MG63 (cell line): ENCODE data around the gene AADACL4. TPM values are rescaled to one million over a fixed set of nuclear protein-coding genes. Genes with fewer than 3 reads are reported as not detected.

Experiments used
- DNase-seq: peaks from one replicate; pipeline ENCODE4 v3.0.0-alpha.2; 2020
- H3K27me3 ChIP-seq: fragments of 250-450 bp; sonication (Bioruptor Pico); 2 replicates; pipeline ENCODE4 v1.5.1; 2020; ENCODE audit warnings: mild to moderate bottlenecking, moderate library complexity
- H3K36me3 ChIP-seq: fragments of 250-450 bp; sonication (Bioruptor Pico); 2 replicates; pipeline ENCODE4 v1.5.1; 2020; ENCODE audit warnings: mild to moderate bottlenecking, moderate library complexity
- H3K4me3 ChIP-seq: fragments of 250-450 bp; sonication (Bioruptor Pico); 2 replicates; pipeline ENCODE4 v1.5.1; 2020; ENCODE audit warnings: mild to moderate bottlenecking, moderate library complexity
- H3K9me3 ChIP-seq: fragments of 250-450 bp; sonication (Bioruptor Pico); 2 replicates; pipeline ENCODE4 v1.5.1; 2020; ENCODE audit warnings: mild to moderate bottlenecking, moderate library complexity
- total RNA-seq: library from RNA; depleted of rRNA; stranded (reverse); fragments of >200 nt; shearing (Covaris generic); gene quantifications from 2 replicates; pipeline ENCODE4 v1.2.3, GENCODE V29; 2014; ENCODE audit warnings: low replicate concordance; rRNA removed

The AADACL4 gene
- not detected in 2 replicates for total RNA-seq

- Histone ChIP-seq H3K4me3 (no peak within 1 kb of the TSS), H3K27me3 (no peaks in the 10 kb centered on the region), H3K9me3 (peaks cover 20% of the 10 kb centered on the region), H3K36me3 (no peaks in the 10 kb centered on the region)
- no peak for DNase-seq
Measured at GRCh38 chr1:12643785-12644184, at the start of gene AADACL4. AADACL4 (plus strand) TSS chr1:12644085; CDS start chr1:12644547, 462 bp downstream.

DNA sequence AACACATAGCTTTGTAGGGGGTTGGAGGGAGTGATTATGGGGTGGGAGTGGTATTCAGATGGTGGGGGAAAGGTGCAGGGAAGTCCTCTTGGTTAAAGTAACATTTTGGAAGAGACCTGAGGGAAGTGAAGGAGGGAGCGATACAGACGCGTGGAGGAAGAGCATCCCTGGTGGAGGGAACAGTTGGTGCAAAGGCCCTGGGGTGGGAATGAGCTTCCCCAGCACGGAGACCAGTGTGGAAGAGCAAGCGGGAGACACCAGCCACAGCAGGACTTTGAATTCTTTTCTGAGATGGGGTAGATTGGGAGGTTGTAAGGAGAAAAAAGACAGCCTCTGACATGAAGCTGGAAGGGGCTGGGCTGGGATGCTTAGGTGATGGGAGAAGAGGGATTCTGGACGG, 49.4 kb upstream of the AADACL4 start:
- H3K27me3 ChIP-seq = no peaks in the 10 kb centered on the region
- H3K36me3 ChIP-seq = peaks cover 82% of the 10 kb centered on the region
- H3K4me3 ChIP-seq = no peak overlapping the region; the same call in 1 of the 2 replicates
- no peaks in the 10 kb centered on the region for H3K9me3 ChIP-seq
- DNase-seq = no peak

DNA sequence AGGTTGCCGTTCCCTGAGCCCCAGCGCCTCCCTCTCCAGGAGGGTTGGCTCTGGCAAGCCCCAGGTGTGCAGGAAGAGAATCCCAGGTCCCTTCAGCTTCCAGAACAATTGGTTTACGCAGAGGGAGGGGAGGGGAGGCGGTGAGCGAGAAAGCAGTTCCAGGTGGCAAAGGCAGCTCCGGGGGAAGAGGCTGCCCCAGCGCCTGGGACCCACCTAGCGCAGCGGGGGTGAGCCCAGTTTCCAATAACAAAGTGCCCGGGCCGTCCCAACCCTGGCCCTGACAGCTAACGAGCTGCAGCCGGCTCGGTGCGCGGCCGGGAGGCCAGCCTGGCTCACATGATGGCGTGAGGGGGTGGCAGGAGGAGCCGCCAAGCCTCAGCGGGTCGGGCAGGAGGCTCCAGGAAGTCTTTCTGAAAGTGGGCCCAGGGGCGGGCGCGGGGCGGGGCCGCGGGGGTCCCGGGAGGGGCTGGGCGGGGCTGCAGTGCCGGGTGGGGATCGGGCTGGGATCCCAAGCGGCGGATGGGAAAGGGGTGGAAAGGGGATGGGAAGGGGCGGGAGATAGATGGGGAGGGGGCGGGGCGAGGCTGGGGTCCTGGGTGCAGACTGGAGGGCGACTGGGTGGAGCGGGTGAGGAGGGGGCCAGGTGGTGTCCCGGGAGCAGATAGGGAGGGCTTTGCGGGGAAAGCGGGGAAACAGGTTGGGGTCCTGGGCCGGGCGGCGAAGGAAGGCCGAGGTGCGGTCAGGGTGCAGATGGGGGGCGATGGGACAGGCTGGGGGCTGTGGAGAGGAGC, 48.7 kb upstream of the AADACL4 start:
- peak; percentile 97 for DNase-seq
- H3K36me3 ChIP-seq = peaks cover 82% of the 10 kb centered on the region
- no peaks in the 10 kb centered on the region for H3K27me3 ChIP-seq
- H3K4me3 ChIP-seq = peak overlapping the region; percentile 32
- H3K9me3 ChIP-seq = no peaks in the 10 kb centered on the region

DNA sequence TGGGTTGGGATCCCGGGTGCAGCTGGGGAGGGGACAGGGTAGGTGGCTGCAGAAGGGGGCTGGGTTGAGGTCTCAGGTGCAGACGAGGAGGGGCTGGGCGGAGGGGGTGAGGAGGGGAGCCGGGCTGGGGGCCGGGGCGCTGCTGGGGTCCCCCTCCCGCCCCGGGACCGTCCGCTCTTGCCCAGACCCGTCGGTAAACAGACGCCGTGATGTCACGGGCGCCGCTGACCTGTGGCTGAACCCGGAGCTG, 48.2 kb upstream of the AADACL4 start:
- Histone ChIP-seq H3K9me3 (no peaks in the 10 kb centered on the region), H3K36me3 (peaks cover 82% of the 10 kb centered on the region), H3K27me3 (no peaks in the 10 kb centered on the region), H3K4me3 (peak overlapping the region; percentile 32)
- no peak for DNase-seq

DNA sequence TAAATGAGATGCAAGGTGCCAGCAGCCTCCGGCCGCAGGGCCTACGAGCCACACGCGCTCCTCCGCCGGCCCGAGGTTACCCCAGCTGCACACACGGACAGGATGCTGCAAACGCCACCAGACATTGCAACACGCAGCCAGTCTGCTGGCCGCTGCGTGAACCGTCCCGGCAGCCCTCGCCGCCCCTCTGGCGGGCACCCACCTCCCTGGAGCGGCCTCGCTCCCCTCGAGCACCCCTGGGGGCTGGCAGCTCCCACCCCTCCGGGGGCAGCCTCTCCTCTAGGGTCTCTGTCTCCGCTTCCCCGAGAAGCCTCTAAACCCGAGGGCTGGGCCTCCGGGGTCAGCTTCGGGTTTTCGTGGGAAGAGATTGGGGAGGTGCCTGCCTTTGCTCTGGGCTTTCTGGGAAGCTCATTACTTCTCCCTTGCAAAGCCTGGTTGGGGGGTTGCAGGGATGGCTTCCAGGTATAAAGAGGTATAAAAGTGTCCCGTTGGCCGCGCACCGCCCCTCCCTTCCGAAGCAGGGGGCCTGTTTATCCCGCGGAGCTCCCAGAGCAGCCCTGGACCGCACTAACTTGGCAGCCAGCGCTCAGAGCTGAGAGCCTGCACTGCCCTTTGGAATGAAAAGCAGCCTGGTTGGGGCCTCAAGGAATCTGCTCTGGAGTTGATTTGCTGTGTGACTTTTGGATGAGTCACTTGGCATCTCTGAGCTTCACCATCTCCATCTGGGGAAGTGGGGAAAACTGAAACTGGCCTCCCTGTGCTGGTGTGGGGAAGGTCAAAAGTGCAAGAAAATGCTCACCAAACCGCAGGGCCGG, 47.7 kb upstream of the AADACL4 start:
- H3K36me3 ChIP-seq = peaks cover 82% of the 10 kb centered on the region
- H3K4me3 ChIP-seq = peak overlapping the region; percentile 34
- DNase-seq = peak; percentile 99
- H3K9me3 ChIP-seq = no peaks in the 10 kb centered on the region
- no peaks in the 10 kb centered on the region for H3K27me3 ChIP-seq

DNA sequence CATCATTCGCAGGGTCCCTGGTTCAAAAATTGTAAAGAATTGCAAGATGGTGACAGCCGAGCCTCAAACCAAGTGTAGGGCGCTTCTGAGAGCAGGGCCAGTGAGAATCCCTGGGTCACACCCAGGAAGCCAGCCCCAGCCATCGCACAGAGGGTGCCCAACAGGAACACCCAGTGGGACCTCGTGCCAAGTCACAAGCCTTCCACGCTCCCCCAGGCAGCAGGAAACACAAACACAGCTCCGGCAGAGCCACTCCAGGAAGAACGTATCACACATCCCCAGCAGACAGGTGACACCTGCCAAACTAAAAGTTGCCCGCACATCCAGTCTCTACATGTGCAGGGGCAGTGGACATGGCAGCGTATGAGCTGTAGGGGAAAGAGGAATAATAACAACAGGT, 46.1 kb upstream of the AADACL4 start:
- H3K27me3 ChIP-seq = no peaks in the 10 kb centered on the region
- no peaks in the 10 kb centered on the region for H3K9me3 ChIP-seq
- DNase-seq = no peak
- H3K36me3 ChIP-seq = peaks cover 78% of the 10 kb centered on the region
- H3K4me3 ChIP-seq = no peak overlapping the region

- no peaks in the 10 kb centered on the region for H3K27me3 ChIP-seq
- H3K9me3 ChIP-seq = no peaks in the 10 kb centered on the region
- H3K36me3 ChIP-seq = peaks cover 80% of the 10 kb centered on the region
- no peak for DNase-seq
- no peak overlapping the region for H3K4me3 ChIP-seq
Measured at GRCh38 chr1:12598974-12599373, 44.9 kb upstream of the AADACL4 start.

GRCh38 chr1:12599657-12600056, 44.2 kb upstream of the AADACL4 start:
- H3K4me3 ChIP-seq = no peak overlapping the region
- H3K9me3 ChIP-seq = no peaks in the 10 kb centered on the region

GRCh38 chr1:12600335-12600734, 43.5 kb upstream of the AADACL4 start:
- no peaks in the 10 kb centered on the region for H3K27me3 ChIP-seq
- no peak overlapping the region for H3K4me3 ChIP-seq
- peak; percentile 76 for DNase-seq
- H3K36me3 ChIP-seq = peaks cover 81% of the 10 kb centered on the region
- no peaks in the 10 kb centered on the region for H3K9me3 ChIP-seq

More at GRCh38 chr1:12599657-12600056, 44.2 kb upstream of the AADACL4 start:
- DNase-seq = no peak
- Histone ChIP-seq H3K36me3 (peaks cover 77% of the 10 kb centered on the region), H3K27me3 (no peaks in the 10 kb centered on the region)

GRCh38 chr1:12600880-12601633, 42.8 kb upstream of the AADACL4 start:
- H3K27me3 ChIP-seq = no peaks in the 10 kb centered on the region
- no peak overlapping the region for H3K4me3 ChIP-seq
- H3K9me3 ChIP-seq = no peaks in the 10 kb centered on the region
- peaks cover 85% of the 10 kb centered on the region for H3K36me3 ChIP-seq
- peak; percentile 70 for DNase-seq

DNA sequence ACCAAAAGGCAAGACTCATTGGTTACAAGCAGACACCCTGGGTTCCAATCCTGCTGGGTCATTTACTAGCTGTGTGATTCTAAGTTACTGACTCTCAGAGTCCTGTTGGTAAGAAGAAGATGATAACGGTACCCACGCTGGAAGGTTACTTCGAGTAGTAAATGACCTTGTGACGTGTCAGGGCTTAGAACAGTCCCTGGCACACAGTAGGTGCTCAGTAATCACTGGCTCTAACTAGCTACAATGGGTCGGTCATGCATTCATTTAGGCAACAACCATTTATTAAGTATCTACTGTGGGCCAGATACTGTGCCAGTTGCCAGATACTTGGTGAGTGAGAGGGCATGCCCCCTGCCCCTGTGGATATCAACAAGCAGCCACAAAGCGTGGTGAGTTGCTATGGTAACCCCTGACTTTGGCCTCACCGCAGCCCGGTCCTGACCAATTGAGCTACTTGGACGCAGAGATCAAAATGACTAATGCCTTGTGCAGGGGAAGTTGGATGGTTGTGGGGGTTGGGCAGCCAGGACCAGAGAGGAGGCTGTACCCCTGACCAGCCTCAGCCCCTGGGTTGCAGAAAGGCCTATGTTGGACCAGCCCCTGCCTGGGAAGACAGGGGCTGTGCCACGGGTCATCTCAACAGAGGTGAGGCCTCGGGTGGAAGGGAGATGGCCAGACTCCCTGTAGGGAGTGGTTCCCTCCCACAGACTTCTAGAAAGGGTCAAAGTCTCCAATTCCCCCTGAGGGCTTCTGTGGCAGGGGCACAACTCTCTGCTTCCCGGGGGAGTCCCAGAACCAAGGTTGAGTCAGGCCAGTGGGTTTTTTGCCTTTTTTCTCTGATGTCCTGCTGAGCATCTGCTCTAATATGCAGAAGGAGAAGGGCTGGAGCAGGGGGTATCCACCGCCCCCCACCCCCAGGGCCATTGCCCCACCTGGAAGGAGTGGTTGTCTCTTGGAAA, 41.9 kb upstream of the AADACL4 start:
- H3K9me3 ChIP-seq = no peaks in the 10 kb centered on the region
- no peak overlapping the region for H3K4me3 ChIP-seq
- H3K36me3 ChIP-seq = peaks cover 89% of the 10 kb centered on the region
- DNase-seq = peak; percentile 99
- no peaks in the 10 kb centered on the region for H3K27me3 ChIP-seq

DNA sequence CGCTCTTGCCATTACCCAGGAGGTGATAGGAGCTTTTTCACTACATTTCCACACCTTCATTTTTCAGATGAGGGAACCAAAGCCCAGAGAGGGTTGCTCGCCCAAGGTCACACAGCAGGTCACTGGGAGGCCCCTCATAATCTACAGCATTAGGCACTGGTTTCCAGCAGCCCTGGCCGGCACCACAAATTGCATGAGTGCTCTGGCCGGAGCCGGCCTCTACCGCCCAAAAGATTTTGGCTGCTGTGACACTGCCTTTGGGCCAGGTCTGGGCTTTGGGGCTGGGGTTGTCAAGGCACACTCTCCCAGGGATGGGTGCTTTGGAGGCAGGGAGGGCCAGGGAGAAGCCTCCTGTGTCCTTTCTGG, 41.2 kb upstream of the AADACL4 start:
- Histone ChIP-seq H3K9me3 (no peaks in the 10 kb centered on the region), H3K4me3 (no peak overlapping the region), H3K36me3 (peaks cover 86% of the 10 kb centered on the region), H3K27me3 (no peaks in the 10 kb centered on the region)
- peak; percentile 58 for DNase-seq

- Histone ChIP-seq H3K36me3 (peaks cover 86% of the 10 kb centered on the region), H3K4me3 (no peak overlapping the region), H3K27me3 (no peaks in the 10 kb centered on the region), H3K9me3 (no peaks in the 10 kb centered on the region)
- no peak for DNase-seq
Measured at GRCh38 chr1:12603224-12603623, 40.7 kb upstream of the AADACL4 start.

DNA sequence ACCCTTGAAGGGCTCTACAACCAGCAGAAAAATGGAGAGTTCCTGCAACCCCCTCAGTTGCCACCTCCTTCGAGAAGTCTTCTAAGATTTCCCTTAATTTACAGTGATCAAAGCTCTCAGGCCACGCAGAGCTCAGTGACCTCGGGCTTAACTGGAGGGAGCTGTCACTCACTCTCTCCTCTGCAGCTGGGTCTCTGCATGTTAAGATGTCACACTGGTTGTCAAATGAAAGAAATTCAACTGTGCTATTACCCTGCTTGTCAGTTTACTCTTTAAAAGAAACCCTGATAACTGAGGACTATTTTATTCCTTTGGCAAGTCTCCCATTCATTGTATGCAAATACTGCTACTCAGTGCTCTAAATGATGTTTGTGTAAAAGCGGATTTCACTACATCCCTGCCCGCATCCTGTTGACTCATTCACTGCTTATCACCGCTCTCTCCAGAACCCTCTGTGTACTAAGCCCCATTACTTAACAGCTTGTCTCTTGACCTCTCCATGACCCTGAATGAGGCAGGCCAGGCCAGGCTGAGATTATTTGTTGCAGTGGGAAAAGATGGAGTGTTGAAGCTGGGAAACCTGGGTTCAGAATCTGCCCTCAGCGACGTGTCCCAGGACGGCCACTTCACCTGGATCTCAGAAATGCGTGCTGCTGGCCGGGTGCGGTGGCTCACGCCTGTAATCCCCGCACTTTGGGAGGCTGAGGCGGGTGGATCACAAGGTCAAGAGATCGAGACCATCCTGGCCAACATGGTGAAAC, 39.6 kb upstream of the AADACL4 start:
- peak; percentile 93 for DNase-seq
- Histone ChIP-seq H3K36me3 (peaks cover 86% of the 10 kb centered on the region), H3K4me3 (no peak overlapping the region), H3K9me3 (no peaks in the 10 kb centered on the region; the same call in 1 of the 2 replicates), H3K27me3 (no peaks in the 10 kb centered on the region)

- H3K36me3 ChIP-seq = peaks cover 86% of the 10 kb centered on the region
- no peak for DNase-seq
Measured at GRCh38 chr1:12604986-12605385, 38.9 kb upstream of the AADACL4 start.

More at GRCh38 chr1:12604986-12605385, 38.9 kb upstream of the AADACL4 start:
- no peak overlapping the region for H3K4me3 ChIP-seq
- H3K27me3 ChIP-seq = no peaks in the 10 kb centered on the region
- H3K9me3 ChIP-seq = no peaks in the 10 kb centered on the region; the same call in 1 of the 2 replicates
